GM18858 (cell line): ENCODE data around the gene COL11A1.

Source experiments
- ATAC-seq: cut with Tn5 transposase; IDR thresholded peaks from one replicate; pipeline ENCODE4 v1.9.1; 2021; ENCODE audit not compliant: unreplicated experiment

COL11A1 gene

DNA sequence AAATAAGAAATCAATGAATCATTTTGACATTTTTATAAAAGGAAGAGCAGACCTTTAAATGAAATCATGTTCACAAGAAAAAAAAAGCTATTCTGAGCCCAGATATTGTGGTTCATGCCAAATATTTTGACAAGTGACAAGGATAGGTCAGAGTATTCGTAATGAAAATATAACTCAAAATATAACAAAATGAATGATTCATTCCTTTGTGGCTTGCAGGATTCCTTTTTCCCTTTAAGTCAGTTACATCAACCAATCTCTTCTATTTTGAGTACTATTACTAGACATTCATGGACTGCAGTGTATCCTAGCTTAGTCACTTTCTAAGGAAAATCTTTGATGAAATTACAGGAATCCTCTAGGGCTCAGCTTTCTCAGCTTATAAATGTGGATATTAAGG is 188.7 kb downstream of the COL11A1 start:
- no peak for ATAC-seq

DNA sequence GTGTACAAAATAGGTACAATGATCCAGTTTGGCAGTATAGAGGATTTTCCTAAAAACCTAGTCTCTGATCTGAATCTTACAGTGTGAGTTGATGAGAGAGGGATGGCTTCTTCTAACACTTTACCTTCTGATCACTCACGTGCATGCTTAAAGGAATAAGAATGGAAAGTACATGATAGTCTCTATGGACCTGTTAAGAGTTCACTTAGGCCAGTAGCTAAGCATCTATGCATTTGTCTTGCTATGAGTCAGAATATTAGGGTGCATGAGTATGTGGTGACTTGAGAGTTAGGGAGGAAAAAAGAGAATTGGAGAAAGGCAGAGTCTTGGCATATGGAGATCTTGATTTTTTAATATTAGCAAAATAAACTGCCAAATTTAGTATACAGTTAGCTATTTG is 206.3 kb downstream of the COL11A1 start:
- no peak for ATAC-seq

DNA sequence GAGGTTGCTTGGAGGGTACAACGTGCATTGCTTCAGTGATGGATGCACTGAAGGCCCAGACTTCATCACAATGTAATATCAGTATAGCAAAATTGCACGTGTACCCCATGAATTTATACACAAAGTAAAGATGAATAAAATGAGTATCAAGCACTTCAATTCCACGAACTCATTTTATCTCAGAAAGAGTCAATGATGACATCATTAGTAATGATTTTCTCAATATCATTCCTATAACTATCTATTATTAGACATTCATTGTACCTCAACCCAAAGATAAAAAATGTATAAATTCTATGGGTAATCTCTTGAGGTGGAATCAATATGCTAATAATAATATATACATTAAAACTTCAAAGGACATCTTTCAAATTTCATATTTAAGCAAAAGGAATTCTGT is 208.4 kb downstream of the COL11A1 start:
- ATAC-seq: no peak

DNA sequence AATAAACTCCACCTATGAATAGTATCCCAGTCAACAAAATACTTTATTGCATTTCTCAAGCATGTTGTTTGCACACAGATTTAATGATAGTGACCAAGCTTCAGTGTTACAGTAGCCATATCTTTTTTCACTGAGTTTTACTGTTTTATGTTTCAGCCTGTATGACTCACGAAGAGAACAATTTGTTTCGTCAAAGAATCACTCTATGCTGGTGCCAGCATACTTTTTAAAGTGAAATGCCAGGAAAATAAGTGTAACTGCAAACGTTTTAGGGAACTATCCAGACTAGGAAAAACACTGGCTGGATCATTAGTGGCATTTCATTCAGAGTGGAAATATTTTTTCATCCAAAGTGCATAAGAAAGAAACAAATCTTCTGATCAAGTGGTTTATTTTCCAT is 210.8 kb downstream of the COL11A1 start:
- ATAC-seq: no peak

- no peak for ATAC-seq
Measured at GRCh38 chr1:102896771-102897170, 211.6 kb downstream of the COL11A1 start.

GRCh38 chr1:102896286-102896685 is 212.0 kb downstream of the COL11A1 start:
- no peak for ATAC-seq

GRCh38 chr1:102891868-102892625 is 216.3 kb downstream of the COL11A1 start:
- ATAC-seq: no peak

DNA sequence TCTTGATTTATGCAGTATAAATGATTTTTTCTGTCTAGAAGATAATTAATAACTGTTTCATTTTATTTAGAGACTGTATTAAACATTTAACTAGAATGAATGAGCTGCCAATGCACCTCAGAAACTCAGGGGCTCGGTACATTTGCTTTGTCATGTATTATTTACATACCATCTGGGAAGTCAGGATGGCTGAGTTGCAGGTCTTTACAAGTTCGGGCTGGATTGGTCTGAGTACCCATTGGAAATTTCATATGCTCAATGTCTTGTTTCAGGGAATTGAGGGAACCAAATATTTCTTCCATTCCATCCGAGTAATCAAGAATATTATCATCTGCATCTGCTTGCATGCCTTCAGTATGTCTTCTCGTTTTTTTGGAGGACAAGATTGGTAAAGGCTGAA is 221.7 kb downstream of the COL11A1 start:
- no peak for ATAC-seq

- ATAC-seq: no peak
Measured at GRCh38 chr1:102884238-102884637, 224.1 kb downstream of the COL11A1 start.

GRCh38 chr1:102879439-102879993 is 228.8 kb downstream of the COL11A1 start:
- ATAC-seq: no peak

GRCh38 chr1:102875756-102876155 is 232.6 kb downstream of the COL11A1 start:
- ATAC-seq: no peak

- no peak for ATAC-seq
Measured at GRCh38 chr1:102872526-102872925, 235.8 kb downstream of the COL11A1 start.

DNA sequence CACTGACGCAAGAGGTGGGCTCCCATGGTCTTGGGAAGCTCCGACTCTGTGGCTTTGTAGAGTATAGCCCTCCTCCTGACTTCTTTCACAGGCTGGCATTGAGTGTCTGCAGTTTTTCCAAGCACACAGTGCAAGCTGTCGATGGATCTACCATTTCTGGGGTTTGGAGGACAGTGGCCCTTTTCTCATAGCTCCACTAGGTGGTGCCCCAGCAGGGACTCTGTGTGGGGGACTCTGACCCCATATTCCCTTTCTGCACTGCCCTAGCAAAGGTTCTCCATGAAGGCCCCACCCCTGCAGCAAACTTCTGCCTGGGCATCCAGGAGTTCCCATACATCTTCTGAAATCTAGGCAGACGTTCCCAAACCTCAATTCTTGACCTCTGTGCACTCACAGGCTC is 236.2 kb downstream of the COL11A1 start:
- ATAC-seq: no peak

- no peak for ATAC-seq
Measured at GRCh38 chr1:102863704-102864103, 244.6 kb downstream of the COL11A1 start.

- ATAC-seq: no peak
Measured at GRCh38 chr1:102861247-102861646, 247.1 kb downstream of the COL11A1 start.

DNA sequence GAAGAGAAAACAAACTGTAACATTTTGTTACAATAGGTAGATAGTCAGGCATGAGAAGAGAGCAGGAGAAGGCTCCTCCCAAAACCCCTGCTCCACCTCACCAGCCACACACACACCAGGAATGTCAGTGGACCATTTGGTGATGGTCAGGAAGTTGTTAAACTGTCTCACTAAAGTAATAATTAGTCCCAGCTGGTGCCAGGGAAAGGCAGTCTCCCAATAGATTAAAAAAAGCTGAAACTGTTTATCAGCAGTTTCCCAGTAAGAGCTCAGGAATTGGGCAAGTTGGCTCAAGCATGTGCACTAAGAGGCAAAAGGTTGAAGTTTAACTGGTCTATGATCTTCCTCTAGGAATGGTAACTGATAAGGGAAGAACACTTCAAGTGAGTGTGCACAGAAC is 249.6 kb downstream of the COL11A1 start:
- no peak for ATAC-seq

- ATAC-seq: no peak
Measured at GRCh38 chr1:102857251-102857650, 251.1 kb downstream of the COL11A1 start.

- ATAC-seq: no peak
Measured at GRCh38 chr1:102853701-102854187, 254.6 kb downstream of the COL11A1 start.

- no peak for ATAC-seq
Measured at GRCh38 chr1:102853136-102853535, 255.2 kb downstream of the COL11A1 start.

DNA sequence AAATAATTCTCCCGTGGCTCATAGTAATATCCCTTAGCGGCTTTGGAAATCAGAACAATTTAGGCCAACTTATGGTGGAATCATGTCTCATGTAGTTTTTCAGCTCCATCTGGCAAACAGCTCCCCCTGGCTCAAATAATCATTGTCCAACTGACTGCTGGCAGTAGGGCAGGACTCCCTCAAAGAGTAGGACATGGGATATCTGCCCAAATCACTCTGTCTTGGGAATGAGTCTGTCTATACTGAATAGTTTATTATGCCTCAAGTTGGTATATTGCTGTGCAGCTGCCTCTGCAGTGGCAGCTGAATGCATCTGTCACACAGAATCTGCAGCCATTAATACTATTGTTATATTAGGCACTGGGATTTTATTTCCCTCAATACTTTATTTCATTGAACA is 255.7 kb downstream of the COL11A1 start:
- no peak for ATAC-seq

DNA sequence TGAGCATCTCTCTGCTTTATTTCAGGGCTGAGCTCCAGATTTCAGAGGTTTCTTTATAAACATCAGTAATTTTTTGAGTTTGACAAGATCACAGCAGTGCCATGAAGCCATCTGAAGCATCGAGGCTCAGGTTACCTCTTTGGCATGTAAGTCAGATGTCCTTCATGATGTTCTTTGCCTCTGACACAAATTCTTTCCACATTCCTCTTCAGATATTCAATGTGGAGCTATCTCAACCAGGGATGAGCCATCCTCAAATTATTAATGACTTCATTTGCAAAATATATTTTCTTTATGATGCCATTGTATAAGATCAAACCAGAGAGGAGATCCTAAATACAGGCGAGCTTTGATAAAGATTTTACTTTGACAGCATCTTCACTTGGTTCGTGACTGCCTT is 256.7 kb downstream of the COL11A1 start:
- ATAC-seq: no peak

GRCh38 chr1:102842606-102843005 is 265.7 kb downstream of the COL11A1 start:
- no peak for ATAC-seq

DNA sequence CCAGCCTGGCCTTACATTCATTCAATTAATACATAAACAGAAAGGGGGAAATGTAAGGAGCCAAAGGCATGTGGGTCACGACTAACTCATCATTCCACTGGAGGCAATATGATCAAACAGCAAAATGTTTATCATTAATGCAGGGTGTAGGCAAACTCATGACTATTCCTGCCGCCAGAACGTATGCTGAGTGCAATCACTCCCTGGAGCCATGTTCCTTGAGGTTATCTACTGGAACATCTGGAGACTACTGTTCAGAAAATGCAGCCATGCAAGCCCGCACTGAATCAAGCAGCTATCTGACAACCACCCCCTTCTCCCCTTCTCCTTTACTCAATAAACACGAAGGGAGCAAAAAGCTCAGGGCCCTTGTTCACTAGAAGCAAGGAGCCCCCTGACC is 267.6 kb downstream of the COL11A1 start:
- ATAC-seq: no peak
